Fibroblast of lung (primary cell): ENCODE data around the gene POLR1B.

ENCODE experiments used
- CTCF ChIP-seq, 2 donors: IDR thresholded peaks in 1 of 2; conservative IDR thresholded peaks in 1 of 2; 1 replicate in 1 of 2; 2 replicates in 1 of 2; pipeline ENCODE4 v1.5.1; 2011 to 2012; ENCODE audit warnings: low read length in 2 of 2, control low read depth in 1 of 2, inconsistent platforms in 1 of 2, low read depth in 1 of 2, mild to moderate bottlenecking in 1 of 2
- EZH2 ChIP-seq: IDR thresholded peaks from 2 replicates; pipeline ENCODE4 v1.5.1; 2012; ENCODE audit warnings: low read length, control low read depth, mild to moderate bottlenecking; ENCODE audit errors: missing control alignments

GRCh38 chr2:112519506-112519905 is 22.8 kb upstream of the POLR1B start:
- TF ChIP-seq CTCF (conservative IDR thresholded peaks at IDR 0.05 in 1 of 2, IDR thresholded peaks at IDR 0.05 in 1 of 2; ENCODE audit: low read depth in 1 of 2, low read length in 2 of 2) (no peak), EZH2 (no peak)
